Keratinocyte (primary cell): ENCODE measurements around the gene IGF1R. TPM values are rescaled to one million over a fixed set of nuclear protein-coding genes. Genes with fewer than 3 reads are reported as not detected.

Source experiments
- DNase-seq: peaks from one replicate; pipeline ENCODE4 v3.0.0-alpha.2; 2011; ENCODE audit warnings: low read depth, missing footprints, low spot score
- FAIRE-seq: peaks from 2 replicates; lab custom pipeline; 2011; peaks lifted over from hg19 to GRCh38; lab: Jason Lieb, UNC
- H2AFZ ChIP-seq: 2 replicates; pipeline ENCODE4 v1.6.0; 2012; ENCODE audit warnings: low read length, control low read depth, inconsistent platforms; ENCODE audit not compliant: control insufficient read depth
- H3K27ac ChIP-seq: 2 replicates; pipeline ENCODE4 v1.5.1; 2011; ENCODE audit warnings: low read length; ENCODE audit not compliant: control insufficient read depth, insufficient read depth
- H3K27me3 ChIP-seq: 3 replicates; pipeline ENCODE4 v1.6.0; 2011; ENCODE audit warnings: low read length; ENCODE audit not compliant: control insufficient read depth, insufficient read depth; ENCODE audit errors: extremely low read depth
- H3K36me3 ChIP-seq, 2 experiments: 2 replicates in 1 of 2; 3 replicates in 1 of 2; pipeline ENCODE4 v1.5.1; 2011; ENCODE audit warnings: low read length in 2 of 2, mild to moderate bottlenecking in 1 of 2; ENCODE audit not compliant: control insufficient read depth in 2 of 2, insufficient read depth in 2 of 2; ENCODE audit errors: extremely low read depth in 1 of 2
- H3K4me1 ChIP-seq: 3 replicates; pipeline ENCODE4 v1.5.1; 2011; ENCODE audit warnings: low read length; ENCODE audit not compliant: control insufficient read depth, insufficient read depth; ENCODE audit errors: extremely low read depth
- H3K4me2 ChIP-seq: 3 replicates; pipeline ENCODE4 v1.6.0; 2011; ENCODE audit warnings: low read depth, low read length; ENCODE audit not compliant: control insufficient read depth, insufficient read depth; ENCODE audit errors: extremely low read depth
- H3K4me3 ChIP-seq, 3 experiments: fragments of 200-600 bp in 1 of 3; sonication (generic) in 1 of 3; 2 replicates in 2 of 3; 3 replicates in 1 of 3; pipeline ENCODE4 v1.5.1; 2011 to 2016; ENCODE audit warnings: low read length in 3 of 3, mild to moderate bottlenecking in 3 of 3, control low read depth in 2 of 3, inconsistent platforms in 1 of 3, low read depth in 1 of 3, mixed read lengths in 1 of 3, mixed run types in 1 of 3, moderate library complexity in 1 of 3; ENCODE audit not compliant: control insufficient read depth in 2 of 3, insufficient read depth in 2 of 3; ENCODE audit errors: extremely low read depth in 1 of 3
- H3K79me2 ChIP-seq: 2 replicates; pipeline ENCODE4 v1.6.0; 2012; ENCODE audit warnings: low read length; ENCODE audit not compliant: control insufficient read depth, insufficient read depth
- H3K9ac ChIP-seq: 3 replicates; pipeline ENCODE4 v1.6.0; 2011; ENCODE audit warnings: low read length; ENCODE audit not compliant: control insufficient read depth, insufficient read depth; ENCODE audit errors: extremely low read depth
- H3K9me1 ChIP-seq: 3 replicates; pipeline ENCODE4 v1.6.0; 2011; ENCODE audit warnings: low read length; ENCODE audit not compliant: control insufficient read depth, insufficient read depth; ENCODE audit errors: extremely low read depth
- H3K9me3 ChIP-seq: 2 replicates; pipeline ENCODE4 v1.5.1; 2012; ENCODE audit warnings: low read depth, low read length; ENCODE audit not compliant: control insufficient read depth
- H4K20me1 ChIP-seq: 3 replicates; pipeline ENCODE4 v1.6.0; 2011; ENCODE audit warnings: low read length; ENCODE audit not compliant: control insufficient read depth, insufficient read depth; ENCODE audit errors: extremely low read depth
- CTCF ChIP-seq, 3 experiments: IDR thresholded peaks in 1 of 3; conservative IDR thresholded peaks in 1 of 3; optimal IDR thresholded peaks in 1 of 3; 2 replicates in 2 of 3; 3 replicates in 1 of 3; pipeline versions ENCODE3 to v1.5.1; 2011; ENCODE audit warnings: low read length in 3 of 3, mild to moderate bottlenecking in 3 of 3, moderate library complexity in 2 of 3, control low read depth in 1 of 3, inconsistent platforms in 1 of 3; ENCODE audit not compliant: insufficient read depth in 2 of 3; ENCODE audit errors: extremely low read depth in 1 of 3
- EZH2 ChIP-seq: IDR thresholded peaks from one replicate; pipeline ENCODE4 v1.6.1; 2012; ENCODE audit warnings: inconsistent platforms, mild to moderate bottlenecking, low read length, moderate library complexity
- dilution Hi-C: fragments of 300-500 bp; cut with MboI; formaldehyde crosslinking; loops from one replicate; pipeline ENCODE4 v1.7.0; 2020; ENCODE audit warnings: low sequenced_read_pairs; ENCODE audit not compliant: extremely low pct_ligation_motif_present
- polyA plus RNA-seq, 5 experiments: library from polyadenylated mRNA; depleted of rRNA in 3 of 5; stranded (reverse) in 3 of 5; stranded (forward) in 1 of 5; unstranded in 1 of 5; fragments of >200 nt; gene quantifications; 1 replicate in 1 of 5; 2 replicates in 3 of 5; 3 replicates in 1 of 5; pipeline versions ENCODE4 v1.2.1 to v1.2.3, GENCODE V29; 2011 to 2012; ENCODE audit warnings: missing spikeins in 2 of 5, low read depth in 1 of 5, low replicate concordance in 1 of 5

IGF1R gene
- polyA plus RNA-seq, 1 donor (not counting 4 experiments of a cell fraction or from before 2014, with no cell fraction given), result 14.5 TPM

- dilution Hi-C loops, result no loop called here
- H3K4me2 ChIP-seq, result no peak overlapping the region
- no peak overlapping the region for H3K9ac ChIP-seq
- H3K4me1 ChIP-seq, result peaks cover 22% of the 10 kb centered on the region
- H2AFZ ChIP-seq, result no peak overlapping the region
- TF ChIP-seq EZH2 (no peak), CTCF (optimal IDR thresholded peaks at IDR 0.05 in 1 of 3, IDR thresholded peaks at IDR 0.05 in 1 of 3, conservative IDR thresholded peaks at IDR 0.05 in 1 of 3; ENCODE audit: extremely low read depth in 1 of 3, insufficient read depth in 2 of 3, low read length in 3 of 3) (no peak)
- H3K79me2 ChIP-seq, result no peaks in the 10 kb centered on the region
- no peaks in the 10 kb centered on the region for H4K20me1 ChIP-seq
- no peak for FAIRE-seq
- H3K36me3 ChIP-seq, result no peaks in the 10 kb centered on the region
- H3K9me3 ChIP-seq, result no peaks in the 10 kb centered on the region
- no peak overlapping the region for H3K4me3 ChIP-seq
- no peak for DNase-seq
- no peaks in the 10 kb centered on the region for H3K9me1 ChIP-seq
- H3K27ac ChIP-seq, result no peak overlapping the region
- H3K27me3 ChIP-seq, result no peaks in the 10 kb centered on the region
Observed at GRCh38 chr15:98612490-98613110, 35.7 kb upstream of the IGF1R start.

DNA sequence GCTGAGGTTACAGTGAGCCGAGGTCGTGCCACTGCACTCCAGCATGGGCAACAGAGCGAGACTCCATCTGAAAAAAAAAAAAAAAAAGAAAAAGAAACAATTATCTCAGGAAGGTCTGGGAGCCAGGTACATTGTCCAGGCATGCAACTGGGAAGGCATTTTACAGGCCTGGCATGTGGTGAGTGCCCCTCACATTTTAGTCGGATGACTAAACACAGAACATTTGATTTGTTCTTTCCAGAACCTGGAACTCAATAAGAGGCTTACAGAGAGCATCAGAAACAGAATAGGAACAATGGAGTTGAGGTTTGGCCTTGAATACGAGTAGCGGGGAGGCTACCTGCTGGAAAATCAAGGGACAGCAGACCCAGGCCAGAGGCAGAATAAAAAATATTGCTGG lies 33.7 kb upstream of the IGF1R start:
- Histone ChIP-seq H3K4me2 (peak overlapping the region; percentile 32), H3K4me3 (no peak overlapping the region), H3K27ac (peak overlapping the region; percentile 14), H2AFZ (no peak overlapping the region), H3K4me1 (peaks cover 16% of the 10 kb centered on the region), H3K9me1 (no peaks in the 10 kb centered on the region), H3K36me3 (no peaks in the 10 kb centered on the region), H3K27me3 (no peaks in the 10 kb centered on the region), H3K79me2 (no peaks in the 10 kb centered on the region), H3K9ac (no peak overlapping the region), H3K9me3 (no peaks in the 10 kb centered on the region), H4K20me1 (no peaks in the 10 kb centered on the region)
- no peak for TF ChIP-seq EZH2
- no peak for TF ChIP-seq CTCF (optimal IDR thresholded peaks at IDR 0.05 in 1 of 3, IDR thresholded peaks at IDR 0.05 in 1 of 3, conservative IDR thresholded peaks at IDR 0.05 in 1 of 3; ENCODE audit: extremely low read depth in 1 of 3, insufficient read depth in 2 of 3, low read length in 3 of 3)
- FAIRE-seq, result peak; percentile 89
- DNase-seq, result no peak
- dilution Hi-C loops, result no loop called here
